ENCODE data around the gene ZNF318.

- TF ChIP-seq, protein P1, sequence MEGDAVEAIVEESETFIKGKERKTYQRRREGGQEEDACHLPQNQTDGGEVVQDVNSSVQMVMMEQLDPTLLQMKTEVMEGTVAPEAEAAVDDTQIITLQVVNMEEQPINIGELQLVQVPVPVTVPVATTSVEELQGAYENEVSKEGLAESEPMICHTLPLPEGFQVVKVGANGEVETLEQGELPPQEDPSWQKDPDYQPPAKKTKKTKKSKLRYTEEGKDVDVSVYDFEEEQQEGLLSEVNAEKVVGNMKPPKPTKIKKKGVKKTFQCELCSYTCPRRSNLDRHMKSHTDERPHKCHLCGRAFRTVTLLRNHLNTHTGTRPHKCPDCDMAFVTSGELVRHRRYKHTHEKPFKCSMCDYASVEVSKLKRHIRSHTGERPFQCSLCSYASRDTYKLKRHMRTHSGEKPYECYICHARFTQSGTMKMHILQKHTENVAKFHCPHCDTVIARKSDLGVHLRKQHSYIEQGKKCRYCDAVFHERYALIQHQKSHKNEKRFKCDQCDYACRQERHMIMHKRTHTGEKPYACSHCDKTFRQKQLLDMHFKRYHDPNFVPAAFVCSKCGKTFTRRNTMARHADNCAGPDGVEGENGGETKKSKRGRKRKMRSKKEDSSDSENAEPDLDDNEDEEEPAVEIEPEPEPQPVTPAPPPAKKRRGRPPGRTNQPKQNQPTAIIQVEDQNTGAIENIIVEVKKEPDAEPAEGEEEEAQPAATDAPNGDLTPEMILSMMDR (IDR thresholded peaks at IDR 0.05; ENCODE audit: low read length): no peak
- no peak for TF ChIP-seq EZH2 (optimal IDR thresholded peaks at IDR 0.05; ENCODE audit: low read depth, low read length)
These were observed 78.5 kb downstream of the ZNF318 start for GRCh38 chr6:43290905-43291355.

Data from MM.1S (cell line).